WI38 (cell line): ENCODE data around the gene SLC25A21.

Experiments used
- H3K4me3 ChIP-seq: 2 replicates; pipeline ENCODE4 v1.5.1; 2011; ENCODE audit warnings: low read depth, mild to moderate bottlenecking, control low read depth, low read length
- TF ChIP-seq, protein P1 (sequence below): IDR thresholded peaks from 2 replicates; pipeline ENCODE4 v1.5.1; 2012; ENCODE audit warnings: low read depth, mild to moderate bottlenecking, control low read depth, low read length

SLC25A21 gene

DNA sequence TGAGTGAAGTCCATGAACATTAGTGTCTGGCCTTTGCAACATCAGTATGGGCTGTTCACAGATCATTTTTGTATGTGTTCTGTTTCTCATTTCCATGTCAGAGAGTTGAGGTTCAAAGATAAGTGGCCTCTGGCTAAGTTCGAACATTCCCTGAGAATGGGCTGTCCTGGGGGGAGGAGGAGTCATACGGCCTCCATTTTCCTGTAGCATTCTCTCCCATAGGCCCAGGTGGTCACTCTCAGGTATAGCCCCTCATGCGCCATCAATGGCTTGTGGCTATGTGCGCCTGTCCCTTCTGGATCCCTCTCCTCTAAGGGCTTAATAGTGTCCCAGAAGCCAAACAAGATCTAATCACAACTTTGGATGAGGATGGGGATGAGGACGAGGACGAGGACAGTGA, 345.8 kb downstream of the SLC25A21 start:
- H3K4me3 ChIP-seq, result no peak overlapping the region
- TF ChIP-seq, protein P1, sequence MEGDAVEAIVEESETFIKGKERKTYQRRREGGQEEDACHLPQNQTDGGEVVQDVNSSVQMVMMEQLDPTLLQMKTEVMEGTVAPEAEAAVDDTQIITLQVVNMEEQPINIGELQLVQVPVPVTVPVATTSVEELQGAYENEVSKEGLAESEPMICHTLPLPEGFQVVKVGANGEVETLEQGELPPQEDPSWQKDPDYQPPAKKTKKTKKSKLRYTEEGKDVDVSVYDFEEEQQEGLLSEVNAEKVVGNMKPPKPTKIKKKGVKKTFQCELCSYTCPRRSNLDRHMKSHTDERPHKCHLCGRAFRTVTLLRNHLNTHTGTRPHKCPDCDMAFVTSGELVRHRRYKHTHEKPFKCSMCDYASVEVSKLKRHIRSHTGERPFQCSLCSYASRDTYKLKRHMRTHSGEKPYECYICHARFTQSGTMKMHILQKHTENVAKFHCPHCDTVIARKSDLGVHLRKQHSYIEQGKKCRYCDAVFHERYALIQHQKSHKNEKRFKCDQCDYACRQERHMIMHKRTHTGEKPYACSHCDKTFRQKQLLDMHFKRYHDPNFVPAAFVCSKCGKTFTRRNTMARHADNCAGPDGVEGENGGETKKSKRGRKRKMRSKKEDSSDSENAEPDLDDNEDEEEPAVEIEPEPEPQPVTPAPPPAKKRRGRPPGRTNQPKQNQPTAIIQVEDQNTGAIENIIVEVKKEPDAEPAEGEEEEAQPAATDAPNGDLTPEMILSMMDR, result no peak

DNA sequence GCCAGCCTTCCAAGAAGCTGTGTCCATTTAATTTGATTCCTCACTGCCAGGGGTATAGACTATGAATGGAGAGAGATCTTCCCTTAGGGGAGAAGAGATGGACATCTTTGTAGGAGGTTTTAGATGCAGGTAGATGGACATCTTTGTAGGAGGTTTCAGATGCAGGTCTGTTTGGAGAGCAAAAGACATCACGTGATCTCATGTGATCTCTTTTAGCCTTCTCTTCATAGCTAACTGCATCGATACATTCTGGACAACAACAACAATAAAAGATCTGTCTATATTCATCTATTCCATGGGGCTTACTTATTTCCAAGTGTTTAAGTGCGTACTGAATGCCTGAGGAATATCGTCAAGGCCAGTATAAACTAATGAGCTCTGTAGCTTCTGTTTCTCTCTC, 347.6 kb downstream of the SLC25A21 start:
- TF ChIP-seq, protein P1, result no peak
- H3K4me3 ChIP-seq, result no peak overlapping the region

DNA sequence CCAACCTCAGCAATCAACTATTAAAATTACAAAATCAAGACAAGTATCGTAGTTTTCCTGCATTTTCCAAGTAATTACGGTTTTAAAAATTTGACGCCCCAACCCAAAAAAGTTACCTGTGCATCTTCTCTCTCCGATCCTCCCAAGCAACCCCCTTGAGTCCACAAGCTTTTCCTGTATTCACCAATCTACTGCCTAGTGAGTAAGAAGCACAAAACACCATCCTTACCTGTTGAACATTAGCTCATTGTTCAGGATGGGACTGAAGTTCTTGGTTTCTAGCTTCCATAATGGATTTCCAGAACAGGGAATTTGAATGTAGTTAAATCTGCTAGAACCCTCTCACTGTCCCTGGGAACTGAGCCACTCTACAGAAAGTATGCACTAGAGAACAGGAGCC, 348.8 kb downstream of the SLC25A21 start:
- no peak overlapping the region for H3K4me3 ChIP-seq
- TF ChIP-seq, protein P1, result no peak

DNA sequence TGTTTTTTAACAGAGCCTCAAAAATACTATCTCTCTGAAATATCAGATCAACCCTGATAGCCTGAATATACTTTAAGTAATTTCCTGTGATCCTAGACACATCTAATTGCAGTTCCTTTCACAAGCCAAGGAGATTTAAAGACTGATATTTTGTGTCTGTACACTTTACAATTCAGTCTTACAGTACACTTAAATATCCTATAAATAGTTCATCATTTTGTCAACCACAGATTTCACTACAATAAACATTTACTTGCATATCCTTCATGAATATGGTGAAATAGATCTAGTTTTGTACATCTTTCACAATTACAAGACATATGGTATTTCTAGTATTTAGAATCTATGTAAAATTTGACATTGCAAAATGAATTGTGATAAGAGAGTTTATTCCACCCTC, 349.7 kb downstream of the SLC25A21 start:
- TF ChIP-seq, protein P1, result no peak
- no peak overlapping the region for H3K4me3 ChIP-seq

DNA sequence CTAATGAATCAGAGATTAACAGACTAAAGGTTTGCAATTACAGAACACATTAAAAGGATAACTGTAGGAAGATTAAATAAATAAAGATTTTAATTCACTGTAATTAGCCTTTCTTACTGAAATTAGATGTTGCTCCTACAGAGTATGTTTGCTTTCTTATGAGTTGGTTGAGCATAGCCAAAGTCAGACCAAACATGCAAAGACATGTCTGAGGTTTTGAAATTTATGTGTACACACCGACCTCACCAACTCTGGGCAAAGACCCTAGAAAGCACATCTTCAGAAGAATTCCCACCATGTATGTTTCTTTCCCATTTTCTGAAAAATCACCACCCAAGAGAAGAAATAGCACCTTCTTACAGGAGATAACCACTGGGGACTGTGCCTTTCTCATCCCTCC, 351.5 kb downstream of the SLC25A21 start:
- TF ChIP-seq, protein P1, result no peak
- no peak overlapping the region for H3K4me3 ChIP-seq

DNA sequence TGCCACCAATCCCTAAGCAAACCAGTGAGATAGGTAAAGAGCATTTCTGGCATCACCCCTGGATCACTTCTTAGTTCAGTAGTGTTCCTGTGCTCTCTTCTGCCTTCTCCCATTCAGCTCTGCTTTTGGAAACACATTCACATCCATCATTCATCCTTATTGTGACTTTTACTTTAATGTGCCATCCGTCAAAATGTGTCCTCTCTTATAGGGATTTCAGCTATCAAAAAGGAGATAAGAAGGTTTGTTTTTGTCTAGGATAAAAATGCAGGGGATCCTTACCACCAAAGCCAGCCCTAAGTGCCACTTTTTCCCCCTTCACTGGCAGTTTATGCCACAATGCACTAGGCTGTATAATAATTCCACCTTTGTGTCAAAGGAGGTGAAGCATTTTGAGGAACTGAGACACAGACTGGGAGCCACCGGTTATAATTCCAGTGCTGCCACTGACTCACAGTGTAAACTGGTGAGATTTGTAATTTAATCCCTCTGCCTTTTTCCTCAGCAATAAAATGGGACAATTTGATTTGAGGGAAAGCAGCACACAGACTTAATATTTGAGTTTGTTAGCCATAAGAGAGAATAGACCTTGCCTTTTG, 352.2 kb downstream of the SLC25A21 start:
- TF ChIP-seq, protein P1, result no peak
- H3K4me3 ChIP-seq, result no peak overlapping the region

DNA sequence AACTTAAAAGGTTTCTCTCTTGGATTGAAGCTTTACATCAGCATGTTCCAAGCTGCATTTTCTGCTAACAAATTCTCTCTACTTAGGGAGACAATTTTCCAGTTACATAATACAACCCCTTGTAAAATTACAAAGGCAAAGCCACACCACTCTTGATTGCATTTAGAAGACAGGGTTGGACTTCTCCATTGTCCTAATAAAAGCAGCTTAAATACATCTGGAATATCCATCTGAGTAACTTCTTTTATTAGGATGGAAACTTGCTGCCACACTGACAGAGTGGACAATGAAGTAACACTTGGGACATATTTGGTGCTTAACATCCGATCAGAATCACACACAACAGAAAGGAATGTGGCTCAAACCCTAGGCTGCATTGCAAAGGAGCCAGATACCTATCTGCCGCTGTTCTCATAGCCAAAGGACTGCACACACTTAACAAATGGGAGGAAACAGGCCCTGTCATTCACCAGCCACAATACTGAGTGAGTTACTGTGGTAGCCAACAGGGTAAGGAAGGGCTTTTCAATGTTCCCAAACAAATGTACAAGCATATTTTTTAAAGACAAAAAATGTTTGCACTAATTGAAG, 353.5 kb downstream of the SLC25A21 start:
- no peak overlapping the region for H3K4me3 ChIP-seq
- TF ChIP-seq, protein P1, result no peak
